HepG2 (cell line): Measurements from ENCODE around the gene YWHAB. TPM values are rescaled to one million over a fixed set of nuclear protein-coding genes. Genes with fewer than 3 reads are reported as not detected.

Source experiments
- BCL6 ChIP-seq: IDR thresholded peaks from 2 replicates; pipeline ENCODE4 v1.6.1; 2016; ENCODE audit warnings: missing genetic modification reagents, missing compliant biosample characterization
- GZF1 ChIP-seq: sonication (generic); formaldehyde crosslinking; IDR thresholded peaks from 2 replicates; pipeline ENCODE4 v1.5.1; 2020; ENCODE audit warnings: mild to moderate bottlenecking, missing genetic modification reagents
- HOXA3 ChIP-seq: sonication (generic); formaldehyde crosslinking; IDR thresholded peaks from 2 replicates; pipeline ENCODE4 v1.5.0; 2020; ENCODE audit warnings: missing genetic modification reagents
- KDM3A ChIP-seq: IDR thresholded peaks from 2 replicates; pipeline ENCODE4 v1.6.1; 2018; ENCODE audit warnings: low read depth, missing compliant biosample characterization
- LCORL ChIP-seq, 2 experiments: fragments of 450-650 bp in 1 of 2; sonication (generic) in 1 of 2; formaldehyde crosslinking in 1 of 2; IDR thresholded peaks; 2 replicates each; pipeline versions ENCODE4 v1.5.0 to v1.6.1; 2017 to 2020; ENCODE audit warnings: antibody characterized with exemption in 1 of 2, missing genetic modification reagents in 1 of 2
- MIER3 ChIP-seq: IDR thresholded peaks from 2 replicates; pipeline ENCODE4 v1.6.1; 2016; ENCODE audit warnings: missing compliant biosample characterization, borderline replicate concordance
- RCOR2 ChIP-seq: IDR thresholded peaks from 2 replicates; pipeline ENCODE4 v1.6.1; 2016; ENCODE audit warnings: missing biosample characterization, missing genetic modification reagents
- SATB2 ChIP-seq: sonication (generic); formaldehyde crosslinking; IDR thresholded peaks from 2 replicates; pipeline ENCODE4 v1.5.0; 2020; ENCODE audit warnings: missing genetic modification reagents
- SRSF9 ChIP-seq: fragments of 200-400 bp; formaldehyde crosslinking; IDR thresholded peaks from 2 replicates; pipeline ENCODE4 v1.6.1; 2018; ENCODE audit warnings: borderline replicate concordance, mild to moderate bottlenecking, low read depth, low read length; ENCODE audit not compliant: insufficient read depth, poor library complexity, severe bottlenecking
- TEAD3 ChIP-seq: optimal IDR thresholded peaks from 2 replicates; pipeline ENCODE3; 2016; ENCODE audit warnings: borderline replicate concordance
- TOE1 ChIP-seq: sonication (generic); formaldehyde crosslinking; IDR thresholded peaks from 2 replicates; pipeline ENCODE4 v1.4.0; 2020; ENCODE audit warnings: mild to moderate bottlenecking, missing genetic modification reagents
- ZNF354B ChIP-seq: sonication (generic); formaldehyde crosslinking; IDR thresholded peaks from 2 replicates; pipeline ENCODE4 v1.8.0; 2022; ENCODE audit warnings: mild to moderate bottlenecking, missing genetic modification reagents
- ZNF549 ChIP-seq: sonication (generic); formaldehyde crosslinking; IDR thresholded peaks from 2 replicates; pipeline ENCODE4 v1.5.0; 2020; ENCODE audit warnings: missing genetic modification reagents
- ZNF629 ChIP-seq: sonication (generic); formaldehyde crosslinking; conservative IDR thresholded peaks from 2 replicates; pipeline ENCODE4 v1.5.0; 2020; ENCODE audit warnings: missing genetic modification reagents
- ZSCAN29 ChIP-seq: sonication (generic); formaldehyde crosslinking; conservative IDR thresholded peaks from 2 replicates; pipeline ENCODE4 v1.4.0; 2020; ENCODE audit warnings: mild to moderate bottlenecking, missing genetic modification reagents
- polyA plus RNA-seq, 8 experiments: library from polyadenylated mRNA; depleted of rRNA in 3 of 8; stranded (reverse) in 7 of 8; unstranded in 1 of 8; fragments of >200 nt; fragmentation: Illumina TruSeq in 4 of 8; extraction: Trizol in 4 of 8; gene quantifications; 2 replicates each; pipeline versions ENCODE4 v1.2.1 to v1.2.3, GENCODE V29; 2011 to 2016; ENCODE audit warnings: low read depth in 4 of 8, missing spikeins in 1 of 8, mixed read lengths in 1 of 8; ENCODE audit not compliant: insufficient read depth in 1 of 8
- total RNA-seq, 5 experiments: library from RNA; depleted of rRNA; stranded (reverse); fragments of >200 nt; fragmentation: Illumina TruSeq; extraction: Trizol; gene quantifications; 2 replicates each; pipeline ENCODE4 v1.2.3, GENCODE V29; 2016; ENCODE audit warnings: low read depth in 1 of 5
- TF ChIP-seq, protein P1 (sequence below): sonication (generic); formaldehyde crosslinking; IDR thresholded peaks from 2 replicates; pipeline ENCODE4 v1.4.0; 2020; ENCODE audit warnings: missing genetic modification reagents; ENCODE audit errors: not compliant biosample characterization
- TF ChIP-seq, protein P2 (sequence below): sonication (generic); formaldehyde crosslinking; IDR thresholded peaks from 2 replicates; pipeline ENCODE4 v1.4.0; 2020; ENCODE audit warnings: missing genetic modification reagents, borderline replicate concordance
- TF ChIP-seq, protein P3 (sequence below): sonication (generic); formaldehyde crosslinking; IDR thresholded peaks from 2 replicates; pipeline ENCODE4 v1.8.1; 2023; ENCODE audit warnings: mild to moderate bottlenecking, missing genetic modification reagents
- TF ChIP-seq, protein P4 (sequence below): sonication (generic); formaldehyde crosslinking; conservative IDR thresholded peaks from 2 replicates; pipeline ENCODE4 v1.4.0; 2020; ENCODE audit warnings: mild to moderate bottlenecking, missing genetic modification reagents, moderate library complexity

Gene YWHAB
- total and polyA plus RNA-seq, 2 of the 13 experiments (the other 11 are each of a cell fraction or from before 2014, with no cell fraction given): 77.2 to 121 TPM

DNA sequence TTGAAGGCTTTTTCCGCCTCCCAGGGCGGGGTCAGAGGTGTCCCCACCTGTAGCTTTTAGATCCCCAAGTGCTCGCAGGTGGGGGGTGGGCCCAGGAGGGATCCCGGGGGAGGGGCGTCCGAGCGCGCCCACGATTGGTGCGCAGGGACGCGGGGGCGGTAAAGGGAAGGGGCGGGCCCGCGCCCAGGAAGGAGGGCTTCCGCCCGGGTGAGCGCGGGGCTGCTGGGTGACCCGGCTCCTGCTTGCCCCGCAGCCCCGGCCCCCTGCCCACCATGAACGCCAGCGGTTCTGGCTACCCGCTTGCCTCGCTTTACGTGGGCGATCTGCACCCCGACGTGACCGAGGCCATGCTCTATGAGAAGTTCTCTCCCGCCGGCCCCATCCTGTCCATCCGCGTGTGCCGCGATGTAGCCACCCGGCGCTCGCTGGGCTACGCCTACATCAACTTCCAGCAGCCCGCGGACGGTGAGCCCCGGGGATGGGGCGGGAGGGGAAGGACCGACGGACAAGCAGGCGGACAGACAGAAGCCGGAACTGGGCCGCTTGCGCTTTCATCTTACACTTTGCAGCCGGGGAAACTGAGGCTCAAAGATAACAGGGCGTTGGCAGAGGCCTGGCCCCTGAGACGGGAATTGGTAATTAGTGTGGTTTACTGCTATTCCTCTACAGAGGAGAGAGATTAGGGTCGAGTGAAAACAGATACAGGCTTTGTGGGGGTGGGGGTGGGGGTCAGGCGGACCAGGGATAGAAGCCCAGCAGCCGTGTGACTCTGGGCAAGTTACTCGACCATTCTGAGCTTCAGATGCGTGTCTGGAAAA, 24.6 kb downstream of the YWHAB start, which contains the start of gene PABPC1L (continued):
- 0 out of 2 replicates have a peak, but pooled peaks have one; percentile 2 for TF ChIP-seq SATB2
- TF ChIP-seq TOE1: no peak
- no peak for TF ChIP-seq ZNF354B
- TF ChIP-seq, protein P1, sequence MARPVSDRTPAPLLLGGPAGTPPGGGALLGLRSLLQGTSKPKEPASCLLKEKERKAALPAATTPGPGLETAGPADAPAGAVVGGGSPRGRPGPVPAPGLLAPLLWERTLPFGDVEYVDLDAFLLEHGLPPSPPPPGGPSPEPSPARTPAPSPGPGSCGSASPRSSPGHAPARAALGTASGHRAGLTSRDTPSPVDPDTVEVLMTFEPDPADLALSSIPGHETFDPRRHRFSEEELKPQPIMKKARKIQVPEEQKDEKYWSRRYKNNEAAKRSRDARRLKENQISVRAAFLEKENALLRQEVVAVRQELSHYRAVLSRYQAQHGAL (CRISPR knock-in tag): no peak
- TF ChIP-seq LCORL (IDR thresholded peaks at IDR 0.05): no peak
- TF ChIP-seq LCORL (CRISPR knock-in tag; IDR thresholded peaks at IDR 0.05): peak; percentile 52
- TF ChIP-seq ZSCAN29 (CRISPR knock-in tag): no peak; the same call in 1 of the 2 replicates
- TF ChIP-seq, protein P2, sequence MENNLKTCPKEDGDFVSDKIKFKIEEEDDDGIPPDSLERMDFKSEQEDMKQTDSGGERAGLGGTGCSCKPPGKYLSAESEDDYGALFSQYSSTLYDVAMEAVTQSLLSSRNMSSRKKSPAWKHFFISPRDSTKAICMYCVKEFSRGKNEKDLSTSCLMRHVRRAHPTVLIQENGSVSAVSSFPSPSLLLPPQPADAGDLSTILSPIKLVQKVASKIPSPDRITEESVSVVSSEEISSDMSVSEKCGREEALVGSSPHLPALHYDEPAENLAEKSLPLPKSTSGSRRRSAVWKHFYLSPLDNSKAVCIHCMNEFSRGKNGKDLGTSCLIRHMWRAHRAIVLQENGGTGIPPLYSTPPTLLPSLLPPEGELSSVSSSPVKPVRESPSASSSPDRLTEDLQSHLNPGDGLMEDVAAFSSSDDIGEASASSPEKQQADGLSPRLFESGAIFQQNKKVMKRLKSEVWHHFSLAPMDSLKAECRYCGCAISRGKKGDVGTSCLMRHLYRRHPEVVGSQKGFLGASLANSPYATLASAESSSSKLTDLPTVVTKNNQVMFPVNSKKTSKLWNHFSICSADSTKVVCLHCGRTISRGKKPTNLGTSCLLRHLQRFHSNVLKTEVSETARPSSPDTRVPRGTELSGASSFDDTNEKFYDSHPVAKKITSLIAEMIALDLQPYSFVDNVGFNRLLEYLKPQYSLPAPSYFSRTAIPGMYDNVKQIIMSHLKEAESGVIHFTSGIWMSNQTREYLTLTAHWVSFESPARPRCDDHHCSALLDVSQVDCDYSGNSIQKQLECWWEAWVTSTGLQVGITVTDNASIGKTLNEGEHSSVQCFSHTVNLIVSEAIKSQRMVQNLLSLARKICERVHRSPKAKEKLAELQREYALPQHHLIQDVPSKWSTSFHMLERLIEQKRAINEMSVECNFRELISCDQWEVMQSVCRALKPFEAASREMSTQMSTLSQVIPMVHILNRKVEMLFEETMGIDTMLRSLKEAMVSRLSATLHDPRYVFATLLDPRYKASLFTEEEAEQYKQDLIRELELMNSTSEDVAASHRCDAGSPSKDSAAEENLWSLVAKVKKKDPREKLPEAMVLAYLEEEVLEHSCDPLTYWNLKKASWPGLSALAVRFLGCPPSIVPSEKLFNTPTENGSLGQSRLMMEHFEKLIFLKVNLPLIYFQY (CRISPR knock-in tag): peak; percentile 67; the same call in 1 of the 2 replicates
- TF ChIP-seq ZNF629 (CRISPR knock-in tag): no peak
- peak; percentile 49; the same call in 1 of the 2 replicates for TF ChIP-seq KDM3A (CRISPR knock-in tag)
- peak; percentile 52; the same call in 1 of the 2 replicates for TF ChIP-seq GZF1 (CRISPR knock-in tag)
- TF ChIP-seq, protein P3, sequence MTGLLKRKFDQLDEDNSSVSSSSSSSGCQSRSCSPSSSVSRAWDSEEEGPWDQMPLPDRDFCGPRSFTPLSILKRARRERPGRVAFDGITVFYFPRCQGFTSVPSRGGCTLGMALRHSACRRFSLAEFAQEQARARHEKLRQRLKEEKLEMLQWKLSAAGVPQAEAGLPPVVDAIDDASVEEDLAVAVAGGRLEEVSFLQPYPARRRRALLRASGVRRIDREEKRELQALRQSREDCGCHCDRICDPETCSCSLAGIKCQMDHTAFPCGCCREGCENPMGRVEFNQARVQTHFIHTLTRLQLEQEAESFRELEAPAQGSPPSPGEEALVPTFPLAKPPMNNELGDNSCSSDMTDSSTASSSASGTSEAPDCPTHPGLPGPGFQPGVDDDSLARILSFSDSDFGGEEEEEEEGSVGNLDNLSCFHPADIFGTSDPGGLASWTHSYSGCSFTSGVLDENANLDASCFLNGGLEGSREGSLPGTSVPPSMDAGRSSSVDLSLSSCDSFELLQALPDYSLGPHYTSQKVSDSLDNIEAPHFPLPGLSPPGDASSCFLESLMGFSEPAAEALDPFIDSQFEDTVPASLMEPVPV (CRISPR knock-in tag): peak; percentile 78
- TF ChIP-seq RCOR2 (CRISPR knock-in tag): no peak
- peak; percentile 55; the same call in 1 of the 2 replicates for TF ChIP-seq BCL6 (CRISPR knock-in tag)
- TF ChIP-seq, protein P4, sequence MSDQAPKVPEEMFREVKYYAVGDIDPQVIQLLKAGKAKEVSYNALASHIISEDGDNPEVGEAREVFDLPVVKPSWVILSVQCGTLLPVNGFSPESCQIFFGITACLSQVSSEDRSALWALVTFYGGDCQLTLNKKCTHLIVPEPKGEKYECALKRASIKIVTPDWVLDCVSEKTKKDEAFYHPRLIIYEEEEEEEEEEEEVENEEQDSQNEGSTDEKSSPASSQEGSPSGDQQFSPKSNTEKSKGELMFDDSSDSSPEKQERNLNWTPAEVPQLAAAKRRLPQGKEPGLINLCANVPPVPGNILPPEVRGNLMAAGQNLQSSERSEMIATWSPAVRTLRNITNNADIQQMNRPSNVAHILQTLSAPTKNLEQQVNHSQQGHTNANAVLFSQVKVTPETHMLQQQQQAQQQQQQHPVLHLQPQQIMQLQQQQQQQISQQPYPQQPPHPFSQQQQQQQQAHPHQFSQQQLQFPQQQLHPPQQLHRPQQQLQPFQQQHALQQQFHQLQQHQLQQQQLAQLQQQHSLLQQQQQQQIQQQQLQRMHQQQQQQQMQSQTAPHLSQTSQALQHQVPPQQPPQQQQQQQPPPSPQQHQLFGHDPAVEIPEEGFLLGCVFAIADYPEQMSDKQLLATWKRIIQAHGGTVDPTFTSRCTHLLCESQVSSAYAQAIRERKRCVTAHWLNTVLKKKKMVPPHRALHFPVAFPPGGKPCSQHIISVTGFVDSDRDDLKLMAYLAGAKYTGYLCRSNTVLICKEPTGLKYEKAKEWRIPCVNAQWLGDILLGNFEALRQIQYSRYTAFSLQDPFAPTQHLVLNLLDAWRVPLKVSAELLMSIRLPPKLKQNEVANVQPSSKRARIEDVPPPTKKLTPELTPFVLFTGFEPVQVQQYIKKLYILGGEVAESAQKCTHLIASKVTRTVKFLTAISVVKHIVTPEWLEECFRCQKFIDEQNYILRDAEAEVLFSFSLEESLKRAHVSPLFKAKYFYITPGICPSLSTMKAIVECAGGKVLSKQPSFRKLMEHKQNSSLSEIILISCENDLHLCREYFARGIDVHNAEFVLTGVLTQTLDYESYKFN (CRISPR knock-in tag): 0 out of 2 replicates have a peak, but pooled peaks have one; percentile 9
- no peak for TF ChIP-seq SRSF9
- TF ChIP-seq HOXA3 (CRISPR knock-in tag): peak; percentile 65
- TF ChIP-seq MIER3 (CRISPR knock-in tag): no peak; the same call in 1 of the 2 replicates
- peak; percentile 32 for TF ChIP-seq TEAD3 (CRISPR knock-in tag)
- no peak for TF ChIP-seq ZNF549
